ENCODE data around the gene ZNF827.

DNA sequence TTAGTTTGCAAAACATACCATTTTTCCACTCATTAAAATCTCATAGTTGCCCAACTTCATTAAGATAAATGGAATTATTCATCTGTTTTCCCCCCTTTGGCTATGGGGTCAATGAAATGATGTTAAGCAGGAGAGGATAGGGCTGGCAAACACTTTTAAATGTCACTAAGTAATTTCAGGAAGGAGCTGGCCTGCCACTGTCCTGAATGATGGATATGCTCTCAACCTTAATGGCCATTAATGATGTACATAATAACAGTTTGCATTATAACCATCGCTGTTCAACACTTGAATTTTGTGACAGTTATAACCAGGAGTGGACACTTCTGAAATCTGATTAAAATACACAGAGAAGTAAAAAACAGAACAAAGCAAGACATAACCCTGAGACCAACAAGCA, 181.4 kb downstream of the ZNF827 start:
- TF ChIP-seq, protein P1, sequence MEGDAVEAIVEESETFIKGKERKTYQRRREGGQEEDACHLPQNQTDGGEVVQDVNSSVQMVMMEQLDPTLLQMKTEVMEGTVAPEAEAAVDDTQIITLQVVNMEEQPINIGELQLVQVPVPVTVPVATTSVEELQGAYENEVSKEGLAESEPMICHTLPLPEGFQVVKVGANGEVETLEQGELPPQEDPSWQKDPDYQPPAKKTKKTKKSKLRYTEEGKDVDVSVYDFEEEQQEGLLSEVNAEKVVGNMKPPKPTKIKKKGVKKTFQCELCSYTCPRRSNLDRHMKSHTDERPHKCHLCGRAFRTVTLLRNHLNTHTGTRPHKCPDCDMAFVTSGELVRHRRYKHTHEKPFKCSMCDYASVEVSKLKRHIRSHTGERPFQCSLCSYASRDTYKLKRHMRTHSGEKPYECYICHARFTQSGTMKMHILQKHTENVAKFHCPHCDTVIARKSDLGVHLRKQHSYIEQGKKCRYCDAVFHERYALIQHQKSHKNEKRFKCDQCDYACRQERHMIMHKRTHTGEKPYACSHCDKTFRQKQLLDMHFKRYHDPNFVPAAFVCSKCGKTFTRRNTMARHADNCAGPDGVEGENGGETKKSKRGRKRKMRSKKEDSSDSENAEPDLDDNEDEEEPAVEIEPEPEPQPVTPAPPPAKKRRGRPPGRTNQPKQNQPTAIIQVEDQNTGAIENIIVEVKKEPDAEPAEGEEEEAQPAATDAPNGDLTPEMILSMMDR (IDR thresholded peaks at IDR 0.05), result no peak
- TF ChIP-seq POLR2A (IDR thresholded peaks at IDR 0.05), result no peak

Measured in thyroid gland (tissue), 4 donors.